Activated T-helper 9 cell treated with anti-CD3 and anti-CD28 coated beads, Interleukin-2, amount 50 U/mL, for 16 hours (primary cell): Measurements from ENCODE around the gene RPP25L.

Experiments
- DNase-seq: peaks from one replicate; pipeline ENCODE4 v3.0.0-alpha.2; 2020; ENCODE audit warnings: low read depth

RPP25L gene

GRCh38 chr9:34611251-34611810 is 566 bp downstream of the RPP25L start:
- no peak for DNase-seq

GRCh38 chr9:34610434-34611206 is 1.3 kb downstream of the RPP25L start:
- no peak for DNase-seq

GRCh38 chr9:34607331-34607730 is 4.6 kb downstream of the RPP25L start:
- no peak for DNase-seq

- no peak for DNase-seq
Measured at GRCh38 chr9:34606905-34607304, 5.0 kb downstream of the RPP25L start.

GRCh38 chr9:34606190-34606589 is 5.7 kb downstream of the RPP25L start:
- DNase-seq = no peak

GRCh38 chr9:34603610-34604231 is 8.2 kb downstream of the RPP25L start:
- DNase-seq = peak; percentile 67

DNA sequence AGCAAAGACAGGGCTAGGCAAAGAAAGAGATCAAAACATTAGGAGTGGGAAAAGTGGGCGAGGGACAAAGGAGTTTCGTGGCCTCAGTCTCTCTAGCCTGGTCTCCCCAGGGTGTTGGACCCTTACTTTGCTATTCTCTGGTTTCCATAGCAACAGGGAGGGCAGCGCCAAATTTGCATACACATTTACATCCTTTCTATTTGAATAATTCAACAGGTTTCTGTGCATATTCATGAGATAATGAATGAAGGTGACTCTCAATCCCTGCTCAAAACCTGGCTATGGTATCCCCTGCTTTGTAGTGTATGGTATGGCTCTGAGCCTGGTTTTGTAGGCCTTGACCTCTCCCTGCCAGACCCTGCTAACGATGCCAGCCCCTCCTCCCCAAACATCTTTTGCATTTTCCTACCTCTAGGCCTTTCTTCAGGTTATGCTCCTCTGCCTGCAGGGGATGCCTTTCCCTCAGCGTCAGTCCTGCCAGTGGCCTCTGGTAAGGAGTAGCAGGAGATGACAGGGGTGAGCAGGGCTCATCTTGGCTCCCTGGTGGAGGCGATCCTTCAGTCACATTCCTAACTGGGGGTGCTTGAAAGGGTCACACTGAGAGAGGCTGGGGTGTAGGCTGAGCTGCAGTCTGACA is 9.8 kb downstream of the RPP25L start:
- DNase-seq = no peak

DNA sequence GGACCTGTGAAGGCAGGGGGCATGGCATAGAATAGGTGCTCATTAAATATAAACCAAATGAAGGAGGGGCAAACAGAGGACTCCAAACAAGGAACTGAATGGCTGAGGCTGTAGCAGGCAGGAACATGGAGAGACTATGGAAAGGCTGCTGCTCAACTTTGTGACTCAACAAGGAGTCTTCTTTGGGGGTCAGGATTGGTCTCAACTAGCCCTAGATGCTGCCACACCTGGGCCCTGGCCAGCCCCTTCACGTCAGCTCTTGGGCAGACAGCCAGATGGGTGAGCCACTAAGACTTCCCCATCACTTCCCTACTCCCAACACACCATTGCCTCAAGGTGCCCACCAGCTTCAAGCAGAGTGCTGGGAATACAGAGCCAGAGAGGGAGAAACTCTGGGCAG is 11.0 kb downstream of the RPP25L start:
- no peak for DNase-seq

GRCh38 chr9:34599546-34599945 is 12.4 kb downstream of the RPP25L start:
- no peak for DNase-seq

- DNase-seq = no peak
Measured at GRCh38 chr9:34594177-34594576, 17.7 kb downstream of the RPP25L start.

- no peak for DNase-seq
Measured at GRCh38 chr9:34592895-34593601, 18.8 kb downstream of the RPP25L start.

DNA sequence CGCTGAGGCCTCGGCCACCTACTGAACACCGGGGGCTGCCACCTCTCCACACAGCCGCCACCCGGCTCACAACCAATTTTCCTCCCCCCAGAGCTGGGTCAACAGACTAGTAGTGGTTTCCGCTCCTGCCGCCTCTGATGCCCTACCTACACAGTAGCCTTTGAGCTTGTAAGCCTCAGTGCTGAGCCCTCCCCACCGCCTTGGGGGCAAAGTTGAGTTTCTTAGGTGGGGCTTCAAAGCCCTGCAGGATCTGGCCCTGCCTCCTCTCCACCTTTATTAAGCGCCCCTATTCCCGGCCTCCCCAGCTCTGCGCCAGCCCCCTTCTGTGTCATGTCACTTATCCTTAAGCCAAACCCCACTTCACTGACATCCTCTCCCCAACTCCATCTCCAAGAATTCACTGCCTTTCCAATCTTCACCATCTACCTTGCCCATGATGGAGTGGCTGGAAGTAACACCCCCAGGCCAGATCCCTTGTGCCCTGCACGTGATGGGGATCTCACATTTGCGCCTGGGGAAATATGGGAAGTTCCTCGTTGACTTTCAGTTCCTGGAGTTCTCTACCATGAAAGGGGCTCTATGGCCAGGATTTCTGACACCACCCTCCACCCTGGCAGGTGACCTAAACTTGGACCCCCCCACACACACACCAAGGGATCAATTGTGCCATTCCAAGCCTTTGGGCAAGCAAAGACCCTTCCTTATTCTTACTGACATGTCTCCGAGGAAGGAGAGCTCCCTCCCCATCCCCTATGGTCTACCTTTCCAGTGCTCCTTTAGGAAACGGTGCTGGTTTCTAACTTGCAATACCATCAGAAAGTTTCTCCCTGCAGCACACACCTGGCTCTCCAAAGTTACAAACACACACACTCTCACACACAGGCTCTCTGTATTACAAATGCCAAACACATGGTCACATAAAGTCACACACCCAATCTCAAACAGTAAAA is 19.7 kb downstream of the RPP25L start:
- DNase-seq = no peak

- DNase-seq = peak; percentile 67
Measured at GRCh38 chr9:34591248-34591916, 20.5 kb downstream of the RPP25L start.

GRCh38 chr9:34590381-34591247 is 21.3 kb downstream of the RPP25L start:
- no peak for DNase-seq

- no peak for DNase-seq
Measured at GRCh38 chr9:34589636-34590380, 22.1 kb downstream of the RPP25L start, which contains the start of gene CNTFR. Gene CNTFR (minus strand): TSS chr9:34589724. CDS start chr9:34568981, 20,743 bp downstream.

GRCh38 chr9:34588671-34589635 is 22.9 kb downstream of the RPP25L start:
- no peak for DNase-seq

DNA sequence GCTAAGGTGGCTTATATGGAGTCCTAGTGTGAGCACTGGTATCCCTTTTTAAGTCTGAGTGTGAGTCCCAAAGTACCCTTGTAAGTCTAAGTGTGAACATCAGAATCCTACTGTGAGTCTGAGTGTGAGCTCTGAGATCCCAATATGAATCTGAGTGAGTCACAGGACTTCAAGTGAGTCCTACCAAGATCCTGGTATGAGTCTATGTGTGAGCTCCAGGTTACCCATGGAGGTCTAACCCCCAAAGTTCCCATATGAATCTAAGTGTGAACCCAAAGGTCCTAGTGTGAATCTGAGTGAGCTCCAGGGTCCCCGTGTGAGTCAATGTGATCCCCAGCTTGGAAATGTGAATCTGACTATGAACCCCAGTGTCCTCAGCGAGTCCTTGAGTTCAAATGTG is 24.6 kb downstream of the RPP25L start:
- DNase-seq = no peak
